CD4-positive, alpha-beta T cell treated with Interleukin-15 for 1 hour (primary cell): ENCODE measurements around the gene HS3ST4.

Source experiments
- DNase-seq: peaks from one replicate; pipeline ENCODE4 v3.0.0-alpha.2; 2020

The HS3ST4 gene

DNA sequence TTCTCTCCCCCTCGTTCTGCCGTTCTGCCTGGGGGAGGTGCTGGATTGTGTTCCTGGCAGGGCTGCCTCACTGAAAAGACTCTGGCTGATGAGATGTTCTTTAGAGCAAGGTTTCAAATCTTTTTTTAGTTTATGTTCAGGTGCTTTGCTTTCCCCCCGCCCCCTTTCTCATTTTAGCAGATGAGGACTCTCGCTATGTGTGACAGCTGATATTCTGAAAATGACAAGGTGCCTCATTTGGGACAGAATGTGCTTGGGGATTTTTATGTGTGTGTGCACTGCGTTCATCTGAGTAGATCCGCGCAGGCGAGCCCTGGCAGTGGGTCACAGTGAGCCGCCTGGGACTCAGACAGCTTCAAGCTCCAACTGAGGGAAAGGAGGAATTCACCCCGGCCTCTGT, 205.9 kb downstream of the HS3ST4 start:
- no peak for DNase-seq

DNA sequence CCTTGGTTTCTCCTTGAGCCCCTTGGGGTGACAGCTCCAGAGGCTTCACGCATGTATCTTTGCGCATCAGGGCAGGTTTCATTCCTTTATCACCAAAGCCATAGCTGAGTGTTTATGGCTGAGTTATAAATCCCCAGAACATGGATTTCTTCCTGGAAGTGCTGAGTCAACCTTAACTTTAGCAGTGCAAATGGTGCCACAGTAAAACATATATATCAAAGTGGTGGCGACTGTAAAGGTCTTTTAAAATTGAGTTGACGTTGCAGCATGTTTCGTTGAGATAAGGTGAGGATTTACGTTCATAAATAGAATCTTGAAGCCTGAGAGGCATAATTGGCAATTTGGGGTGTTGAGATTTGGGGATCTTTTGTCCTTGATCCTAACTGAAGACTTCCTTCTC, 214.1 kb downstream of the HS3ST4 start:
- no peak for DNase-seq

DNA sequence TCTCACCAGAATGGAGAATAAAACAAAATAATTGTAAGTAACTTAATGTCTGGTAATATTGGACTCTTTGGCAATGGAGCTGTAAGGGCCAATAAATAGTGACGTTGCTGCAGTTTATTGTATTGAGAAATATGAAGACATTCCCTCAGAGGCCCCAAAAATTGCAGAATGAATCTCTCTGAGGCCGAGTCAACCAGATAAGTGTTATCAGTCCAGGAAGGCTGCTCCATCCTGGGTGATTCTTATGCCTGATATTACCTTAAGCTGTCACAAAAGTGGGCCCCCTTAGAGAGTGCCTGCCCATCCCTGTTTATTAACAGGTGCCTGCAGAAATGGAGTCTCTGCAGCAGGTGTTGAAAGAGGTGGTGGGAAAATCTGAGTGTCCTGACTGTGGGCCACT, 219.2 kb downstream of the HS3ST4 start:
- DNase-seq = no peak

GRCh38 chr16:25912321-25912720, 220.6 kb downstream of the HS3ST4 start:
- no peak for DNase-seq

DNA sequence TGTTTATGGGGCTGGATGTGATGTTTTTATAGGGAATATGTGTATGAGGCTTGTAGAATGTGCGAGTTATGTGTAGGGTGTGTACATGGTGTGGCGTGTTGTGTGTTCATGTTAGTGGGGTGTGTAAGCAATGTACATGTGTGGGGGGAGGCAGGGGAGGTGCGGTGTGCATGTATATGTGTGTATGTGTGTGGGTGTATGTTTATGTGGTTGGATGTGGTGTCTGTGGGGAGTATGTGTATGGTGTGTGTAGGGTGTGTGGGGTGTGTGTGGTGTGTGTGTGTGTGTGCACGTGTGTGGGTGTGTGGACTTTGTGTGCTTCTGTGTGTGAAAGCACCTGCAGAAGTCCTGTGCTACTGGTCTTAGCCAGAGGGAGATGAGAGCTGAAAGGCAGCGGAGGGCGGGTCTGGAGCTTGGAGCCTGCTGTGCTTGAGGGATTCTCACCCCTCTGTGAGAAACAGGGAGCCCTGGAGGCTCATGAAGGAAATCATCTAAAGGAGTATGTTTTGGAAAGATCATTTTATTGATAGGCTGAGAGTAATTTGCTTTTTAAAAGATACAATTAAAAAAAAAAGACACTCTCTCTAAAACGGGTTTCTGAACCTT, 222.7 kb downstream of the HS3ST4 start:
- no peak for DNase-seq

DNA sequence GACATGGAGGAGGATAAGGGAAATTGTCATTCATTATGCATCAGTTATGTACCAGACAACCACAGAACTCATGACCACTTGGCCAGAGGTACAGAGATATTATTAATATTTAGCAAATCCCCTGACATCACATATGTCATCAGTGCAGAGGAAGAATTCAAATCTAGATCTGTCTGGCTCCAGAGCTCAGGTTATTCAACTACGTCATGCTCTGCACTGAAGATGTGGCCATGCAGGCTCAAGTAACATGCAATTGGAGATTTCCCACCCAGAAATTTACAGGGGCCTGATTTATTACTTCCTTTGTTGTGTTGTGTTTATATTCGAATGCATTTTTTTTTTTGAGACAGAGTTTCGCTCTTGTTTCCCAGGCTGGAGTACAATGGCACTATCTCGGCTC, 224.3 kb downstream of the HS3ST4 start:
- DNase-seq = no peak

DNA sequence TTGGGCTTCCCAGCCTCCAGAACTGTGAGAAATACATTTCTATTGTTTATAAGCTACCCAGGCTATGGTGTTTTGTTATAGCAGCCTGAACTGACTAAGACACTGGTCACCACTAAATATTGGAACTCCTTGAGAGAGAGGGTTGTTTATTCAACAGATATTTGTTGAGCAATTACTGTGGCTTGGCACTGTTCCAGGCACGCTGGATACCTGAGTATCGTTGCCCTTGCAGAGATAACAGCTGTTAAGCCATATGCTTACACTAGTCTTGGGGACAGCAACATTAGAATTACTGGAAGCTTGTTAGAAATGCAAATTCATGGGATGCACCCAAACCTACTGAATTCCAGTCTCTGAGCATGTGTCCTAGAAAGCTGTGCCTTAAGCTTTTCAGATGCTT, 230.7 kb downstream of the HS3ST4 start:
- no peak for DNase-seq

GRCh38 chr16:25925421-25925820, 233.7 kb downstream of the HS3ST4 start:
- DNase-seq = no peak

DNA sequence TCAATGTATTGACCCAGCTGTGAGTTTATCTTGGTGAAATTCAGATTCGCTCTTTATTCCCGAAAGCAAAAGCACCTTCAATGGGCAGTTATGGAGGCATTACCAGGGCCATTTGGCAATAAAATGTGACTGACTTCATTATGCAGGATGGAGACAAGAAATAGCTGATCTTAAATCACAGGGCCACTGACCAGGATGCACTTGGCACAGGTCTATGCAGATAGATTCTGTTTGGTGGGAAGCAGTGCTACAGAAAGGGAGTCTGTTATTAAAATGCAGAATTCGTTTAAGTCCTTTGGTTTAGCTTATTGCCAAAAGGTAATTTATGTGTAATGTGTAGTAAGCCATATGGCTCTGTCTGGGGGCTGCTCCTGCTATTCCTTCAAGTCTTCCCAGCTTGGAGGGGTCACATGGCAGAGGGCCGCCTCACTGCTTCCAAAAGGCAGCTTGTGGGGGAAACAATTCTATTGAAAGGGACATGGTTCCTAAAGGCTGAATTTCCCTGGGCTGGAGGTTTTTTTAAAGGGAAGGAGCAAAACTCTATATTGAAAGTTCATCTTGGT, 239.8 kb downstream of the HS3ST4 start:
- no peak for DNase-seq

GRCh38 chr16:25941800-25942499, 250.2 kb downstream of the HS3ST4 start:
- DNase-seq = no peak

DNA sequence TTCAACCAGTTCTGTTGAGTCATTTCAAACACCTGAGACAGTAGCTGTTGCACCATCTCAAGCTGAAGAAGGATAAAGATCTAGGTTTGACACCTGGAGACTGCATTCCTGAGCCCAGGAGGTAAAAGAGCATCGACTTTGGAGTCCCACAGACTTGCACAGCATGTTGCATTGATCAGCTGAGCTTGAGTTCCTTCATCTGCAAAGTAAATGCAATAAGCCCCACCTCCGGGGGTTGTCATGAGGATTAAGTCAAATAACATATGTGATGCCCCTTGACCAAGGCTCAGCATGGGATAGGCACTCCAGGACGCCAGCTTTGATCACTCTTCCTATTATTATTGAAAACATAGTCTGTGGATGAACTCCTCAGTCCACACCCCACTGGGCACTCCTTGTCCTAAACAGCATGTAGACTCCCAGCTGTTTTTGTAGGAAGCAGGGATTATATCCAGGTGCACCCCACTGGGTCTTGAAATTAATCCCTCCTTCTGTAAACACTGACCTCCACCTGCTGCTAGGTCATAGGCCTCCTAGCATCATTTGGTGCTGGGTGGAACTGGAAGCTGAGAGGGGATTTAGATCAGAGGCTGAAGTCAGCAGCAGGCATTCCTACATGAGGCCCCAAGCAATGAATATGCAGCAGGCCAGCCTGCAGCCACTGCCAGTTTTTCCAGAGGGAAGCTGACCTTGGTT, 259.0 kb downstream of the HS3ST4 start:
- DNase-seq = no peak

DNA sequence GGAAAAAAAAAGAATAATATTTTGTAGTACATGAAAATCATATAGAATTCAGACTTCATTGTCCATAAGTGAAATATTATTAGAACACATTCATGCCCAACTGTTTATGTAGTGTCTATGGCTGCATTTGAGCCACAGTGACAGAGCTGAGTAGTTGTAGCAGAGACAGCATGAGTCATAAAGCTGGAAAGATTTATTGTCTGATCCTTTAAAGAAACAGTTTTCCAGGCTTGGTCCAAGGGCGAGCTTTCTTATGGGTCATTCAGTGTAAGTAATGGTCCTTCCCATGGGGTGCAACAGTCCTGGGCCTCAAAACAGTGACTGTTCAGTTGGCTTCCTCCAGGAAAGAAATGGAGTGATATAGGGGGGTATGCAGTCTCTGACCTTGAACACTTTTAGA, 260.2 kb downstream of the HS3ST4 start:
- DNase-seq = no peak

DNA sequence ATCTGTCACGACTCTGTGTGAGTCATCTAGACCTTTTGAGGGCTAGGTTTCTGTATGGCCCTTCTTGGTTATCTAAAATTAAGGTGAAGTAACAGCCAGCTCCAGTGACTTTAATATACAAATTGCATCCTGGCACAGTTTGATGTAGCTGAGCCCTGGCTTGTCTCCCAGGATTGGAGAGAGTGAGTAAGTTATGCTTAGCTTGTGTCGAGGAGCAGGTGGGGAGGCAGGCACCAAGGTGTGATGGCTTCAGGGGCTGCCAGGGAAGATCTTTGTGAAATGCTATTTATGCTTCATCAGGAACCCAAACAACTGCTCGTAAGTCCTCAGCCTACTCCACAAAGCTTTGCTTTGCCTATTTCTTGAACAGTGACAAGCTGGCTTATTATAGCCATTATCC, 261.2 kb downstream of the HS3ST4 start:
- no peak for DNase-seq

DNA sequence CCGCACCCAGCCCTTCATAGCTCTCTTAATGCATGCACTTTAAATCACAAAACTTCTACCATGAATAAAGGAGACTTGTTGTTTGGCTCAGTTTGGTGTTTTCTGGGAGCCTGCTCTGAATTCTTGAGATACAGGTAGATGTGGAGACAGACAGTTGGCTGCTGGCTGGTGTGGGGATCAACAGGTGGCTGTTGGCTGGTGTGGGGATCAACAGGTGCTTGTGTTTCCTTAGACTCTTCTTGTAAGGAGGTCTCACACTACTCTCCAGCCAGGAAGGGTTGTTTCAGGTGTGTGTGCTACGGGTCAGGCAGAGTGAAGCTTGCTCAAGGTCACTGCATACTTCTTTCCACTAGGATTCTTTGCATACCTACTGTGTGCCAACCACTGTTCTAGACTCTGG, 265.9 kb downstream of the HS3ST4 start:
- no peak for DNase-seq

DNA sequence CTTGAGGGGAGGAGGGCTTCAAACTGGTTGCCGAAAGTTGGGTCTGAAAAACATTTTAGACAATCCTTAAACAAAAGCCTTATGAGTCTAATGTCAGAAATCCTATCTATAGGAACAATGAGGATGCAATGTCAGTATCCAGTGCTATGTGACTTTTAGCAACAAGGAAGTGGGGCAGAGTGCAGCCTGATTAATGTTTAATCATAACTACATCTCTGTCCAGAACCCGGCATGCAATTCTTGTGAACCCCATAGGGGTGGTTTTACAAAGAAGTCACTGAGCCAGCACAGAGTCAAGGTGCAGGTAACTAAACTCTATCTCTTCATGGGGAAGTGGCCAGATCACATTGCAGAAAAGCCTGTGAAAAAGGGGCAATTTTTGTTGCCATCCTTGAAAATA, 267.5 kb downstream of the HS3ST4 start:
- no peak for DNase-seq

- no peak for DNase-seq
Measured at GRCh38 chr16:25966172-25967097, 274.7 kb downstream of the HS3ST4 start.

- DNase-seq = no peak
Measured at GRCh38 chr16:25977121-25977520, 285.4 kb downstream of the HS3ST4 start.

- DNase-seq = no peak
Measured at GRCh38 chr16:25978218-25978617, 286.5 kb downstream of the HS3ST4 start.

GRCh38 chr16:25988084-25988483, 296.3 kb downstream of the HS3ST4 start:
- no peak for DNase-seq

GRCh38 chr16:25988882-25989281, 297.1 kb downstream of the HS3ST4 start:
- no peak for DNase-seq

DNA sequence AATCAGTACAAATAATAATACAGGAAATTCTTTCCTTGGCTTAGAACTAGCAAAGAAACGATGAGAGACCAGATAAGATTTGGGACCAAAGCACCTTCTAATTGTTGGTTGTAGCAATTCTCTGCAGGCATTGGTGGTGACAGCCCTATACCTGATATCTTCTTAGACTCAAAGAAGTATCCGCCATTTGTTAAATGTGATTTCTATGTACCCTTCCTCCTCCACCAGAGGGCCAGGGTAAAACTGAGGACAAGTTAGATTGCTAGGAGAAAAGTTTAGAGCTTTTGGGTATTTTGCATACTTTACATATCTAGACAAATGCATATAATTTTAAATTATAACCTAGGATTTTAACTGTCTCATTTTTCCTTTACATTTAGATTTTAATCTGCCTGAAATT, 304.3 kb downstream of the HS3ST4 start:
- DNase-seq = no peak

- DNase-seq = no peak
Measured at GRCh38 chr16:26005336-26005735, 313.6 kb downstream of the HS3ST4 start.

DNA sequence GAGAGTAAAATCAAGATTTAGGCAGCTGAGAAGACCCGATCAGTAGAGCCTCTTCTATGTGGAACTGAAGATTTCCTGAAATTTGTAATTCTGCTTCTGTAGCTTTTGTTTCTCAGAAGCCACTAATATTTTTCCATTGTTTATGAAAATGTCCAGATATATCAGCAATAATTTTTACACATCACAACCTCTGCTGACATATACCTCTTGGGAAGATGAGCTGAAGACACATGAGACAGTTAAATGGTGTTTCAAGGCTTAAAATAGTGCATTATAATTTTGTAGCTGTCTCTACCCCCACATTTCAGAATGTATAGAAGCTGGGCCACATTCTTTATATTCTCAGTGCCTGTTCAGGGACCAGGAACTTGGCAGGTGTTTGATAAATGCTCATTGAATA, 320.6 kb downstream of the HS3ST4 start:
- no peak for DNase-seq
